GM18520 (cell line): ENCODE measurements around the gene MICAL3.
"Not testable (repeated sequence)": the region's sequence is repeated elsewhere in the genome, so short reads cannot be mapped to it uniquely, and the experiment has no call there.

Experiments used
- ATAC-seq: cut with Tn5 transposase; IDR thresholded peaks from one replicate; pipeline ENCODE4 v1.9.1; 2021; ENCODE audit not compliant: unreplicated experiment

The MICAL3 gene

GRCh38 chr22:17939011-17939410 is 85.3 kb downstream of the MICAL3 start:
- ATAC-seq, result no peak

GRCh38 chr22:17938484-17938924 is 85.9 kb downstream of the MICAL3 start:
- ATAC-seq, result no peak

- ATAC-seq, result not testable (repeated sequence)
Measured at GRCh38 chr22:17932457-17932856, 91.9 kb downstream of the MICAL3 start.

GRCh38 chr22:17931400-17931825 is 92.9 kb downstream of the MICAL3 start:
- no peak for ATAC-seq

GRCh38 chr22:17930455-17931313 is 93.7 kb downstream of the MICAL3 start:
- no peak for ATAC-seq

GRCh38 chr22:17929909-17930308 is 94.5 kb downstream of the MICAL3 start:
- ATAC-seq, result no peak

- no peak for ATAC-seq
Measured at GRCh38 chr22:17928391-17928790, 96.0 kb downstream of the MICAL3 start.

GRCh38 chr22:17927062-17927461 is 97.3 kb downstream of the MICAL3 start:
- ATAC-seq, result no peak

- ATAC-seq, result no peak
Measured at GRCh38 chr22:17926516-17926915, 97.8 kb downstream of the MICAL3 start.

- ATAC-seq, result no peak
Measured at GRCh38 chr22:17925431-17925841, 98.9 kb downstream of the MICAL3 start.

- ATAC-seq, result no peak
Measured at GRCh38 chr22:17924735-17925364, 99.5 kb downstream of the MICAL3 start.

- no peak for ATAC-seq
Measured at GRCh38 chr22:17924076-17924475, 100.3 kb downstream of the MICAL3 start.

- ATAC-seq, result no peak
Measured at GRCh38 chr22:17922925-17923903, 101.1 kb downstream of the MICAL3 start.

- no peak for ATAC-seq
Measured at GRCh38 chr22:17921871-17922821, 102.2 kb downstream of the MICAL3 start.

- no peak for ATAC-seq
Measured at GRCh38 chr22:17920992-17921650, 103.2 kb downstream of the MICAL3 start.

- no peak for ATAC-seq
Measured at GRCh38 chr22:17920145-17920605, 104.2 kb downstream of the MICAL3 start.

- ATAC-seq, result no peak
Measured at GRCh38 chr22:17919276-17920144, 104.9 kb downstream of the MICAL3 start.

- no peak for ATAC-seq
Measured at GRCh38 chr22:17918840-17919239, 105.5 kb downstream of the MICAL3 start.
